CD4-positive, alpha-beta T cell treated with Interleukin-10 for 1 hour (primary cell): Measurements from ENCODE around the gene VASP.
"Not testable (repeated sequence)": the region's sequence is repeated elsewhere in the genome, so short reads cannot be mapped to it uniquely, and the experiment has no call there.

Experiments
- DNase-seq: peaks from one replicate; pipeline ENCODE4 v3.0.0-alpha.2; 2020

The VASP gene

GRCh38 chr19:45497791-45498190 is 9.5 kb upstream of the VASP start:
- no peak for DNase-seq

- DNase-seq, result peak; percentile 74
These were observed 8.7 kb upstream of the VASP start, which contains the start of gene PPM1N for GRCh38 chr19:45498411-45499195. PPM1N (plus strand) TSS chr19:45498443; CDS start chr19:45498473, 30 bp downstream.

- peak; percentile 78 for DNase-seq
These were observed 7.8 kb upstream of the VASP start for GRCh38 chr19:45499196-45500180.

- DNase-seq, result no peak
These were observed 6.2 kb upstream of the VASP start for GRCh38 chr19:45500918-45501729.

DNA sequence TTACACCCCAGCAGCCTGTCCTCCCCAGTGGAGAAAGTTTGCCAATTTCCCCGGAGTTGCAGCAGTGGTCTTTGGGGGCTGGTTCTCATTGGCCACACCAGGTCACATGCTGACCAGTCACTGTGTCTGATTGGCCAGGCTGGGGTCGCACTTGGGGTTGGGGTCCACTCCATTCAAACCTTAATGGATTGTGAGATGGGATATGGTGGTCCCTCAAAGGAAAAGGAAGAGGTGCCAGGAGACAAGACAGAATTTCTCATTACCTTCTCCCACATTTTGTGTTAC is 5.6 kb upstream of the VASP start:
- DNase-seq, result no peak

- no peak for DNase-seq
These were observed 5.2 kb upstream of the VASP start for GRCh38 chr19:45502111-45502510.

- DNase-seq, result no peak
These were observed 3.4 kb upstream of the VASP start for GRCh38 chr19:45503909-45504308.

- DNase-seq, result no peak
These were observed 1.9 kb upstream of the VASP start for GRCh38 chr19:45505151-45505995.

DNA sequence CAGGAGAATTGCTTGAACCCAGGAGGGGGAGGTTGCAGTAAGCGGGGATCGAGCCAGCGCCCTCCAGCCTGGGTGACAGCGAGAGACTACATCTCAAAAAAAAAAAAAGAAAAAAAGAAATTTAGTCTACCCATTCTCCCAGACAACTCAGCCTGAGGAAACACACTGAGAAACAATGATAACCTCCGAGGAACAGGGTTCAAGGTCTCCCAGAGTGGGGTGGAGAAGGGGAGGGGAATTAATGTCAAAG is 1.4 kb upstream of the VASP start:
- no peak for DNase-seq

DNA sequence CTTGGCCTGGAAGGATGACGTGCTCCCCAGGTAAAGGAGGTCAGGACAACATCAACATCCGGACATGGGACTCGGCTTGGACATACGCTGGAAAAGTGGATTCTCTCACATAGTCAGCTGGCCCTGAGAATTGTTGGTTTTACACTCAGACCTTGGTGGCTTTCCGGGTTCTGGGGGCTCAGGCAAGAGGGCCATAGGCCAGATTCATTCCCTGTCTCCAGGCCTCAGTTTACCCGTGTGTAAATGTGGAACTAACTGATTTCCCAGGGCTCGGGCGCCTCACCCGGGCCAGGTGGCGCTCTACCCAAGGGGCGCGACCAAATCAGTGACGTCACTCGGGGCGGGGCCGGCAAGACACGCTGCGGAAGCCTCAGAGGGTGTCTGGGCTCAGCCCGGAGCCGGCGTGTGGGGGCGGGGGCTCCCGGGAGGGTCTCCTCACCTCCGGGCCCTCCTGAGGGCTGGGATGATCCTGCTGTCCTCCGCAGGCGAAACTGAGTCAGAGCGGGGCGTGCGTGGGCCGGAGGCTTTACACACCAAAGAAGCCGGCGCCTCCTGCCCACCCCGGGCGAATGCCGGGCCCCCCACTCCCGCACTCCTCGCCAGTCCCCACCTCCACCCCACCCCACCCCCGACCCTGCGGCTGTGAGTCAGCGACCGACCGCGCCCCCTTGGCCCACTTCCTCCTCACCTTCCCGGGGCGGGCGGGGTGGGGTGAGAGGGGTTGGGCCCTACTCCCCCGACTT is 862 bp upstream of the VASP start:
- peak; percentile 96 for DNase-seq

DNA sequence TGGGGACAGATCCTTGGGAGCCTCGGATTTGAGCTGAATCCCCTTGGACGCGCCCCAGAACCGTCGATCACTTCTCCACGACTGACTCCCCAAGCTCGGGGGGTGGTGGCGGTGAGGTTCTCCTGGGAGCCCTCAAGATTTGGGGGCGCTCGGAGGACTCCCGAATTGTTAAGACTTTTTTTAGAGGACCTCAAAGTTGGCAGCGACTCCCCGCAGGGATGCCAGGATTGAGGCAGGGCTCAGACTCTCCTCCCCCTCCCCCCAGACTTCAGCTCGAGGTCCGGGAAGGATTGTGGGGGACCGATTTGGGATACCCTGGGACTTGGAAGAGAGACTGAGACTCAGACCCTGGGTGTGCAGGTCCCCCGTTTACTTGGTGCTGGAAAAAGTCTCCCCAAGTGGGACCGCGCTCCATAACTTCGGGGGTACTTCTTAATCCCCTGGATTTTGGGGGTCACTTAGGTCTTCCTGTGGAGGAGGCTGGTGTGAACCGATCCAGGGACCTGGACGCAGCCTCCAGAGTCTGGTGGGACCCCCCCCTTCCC is 665 bp downstream of the VASP start:
- no peak for DNase-seq

GRCh38 chr19:45508417-45508860 is 1.2 kb downstream of the VASP start:
- DNase-seq, result peak; percentile 38

DNA sequence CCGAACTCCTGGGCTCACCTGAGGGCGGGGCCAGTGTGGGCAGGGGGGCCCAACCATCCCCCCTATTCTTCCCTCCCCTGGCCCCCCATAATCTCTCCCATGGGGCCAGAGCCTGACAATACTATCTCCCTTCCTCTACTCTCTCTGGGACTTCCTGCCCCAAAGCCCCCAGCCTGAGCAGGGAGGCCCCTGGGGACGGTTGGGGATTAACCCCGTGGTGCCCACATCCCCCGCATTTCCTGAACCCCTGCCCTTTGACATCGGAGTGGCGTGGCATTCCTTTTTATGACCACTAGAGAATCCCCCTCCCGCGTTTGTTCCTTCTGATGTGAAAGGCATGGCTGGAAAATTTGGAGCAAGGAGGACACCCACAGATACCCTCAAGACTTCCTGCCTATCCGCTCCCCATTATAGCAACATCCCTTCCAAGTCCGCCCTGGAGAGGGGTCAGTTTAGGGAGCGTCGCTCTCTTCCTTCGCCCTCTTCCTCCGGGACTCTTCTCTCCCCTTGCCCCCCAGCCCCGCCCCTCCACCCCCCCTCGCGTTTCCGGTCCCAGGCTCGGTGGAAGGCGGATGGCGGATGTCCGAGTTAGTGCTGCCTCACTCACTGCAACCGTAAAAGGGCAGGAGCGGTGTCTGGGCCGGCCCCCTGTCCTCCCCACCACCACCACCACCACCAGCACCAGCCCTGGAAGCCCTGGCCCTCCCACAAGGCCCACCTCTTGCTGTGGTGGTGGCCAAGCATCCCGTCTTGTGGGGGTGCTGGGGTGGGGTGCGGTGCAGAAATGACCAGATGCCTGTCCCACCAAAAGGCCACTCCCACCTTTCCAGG is 1.8 kb downstream of the VASP start:
- peak; percentile 59 for DNase-seq

DNA sequence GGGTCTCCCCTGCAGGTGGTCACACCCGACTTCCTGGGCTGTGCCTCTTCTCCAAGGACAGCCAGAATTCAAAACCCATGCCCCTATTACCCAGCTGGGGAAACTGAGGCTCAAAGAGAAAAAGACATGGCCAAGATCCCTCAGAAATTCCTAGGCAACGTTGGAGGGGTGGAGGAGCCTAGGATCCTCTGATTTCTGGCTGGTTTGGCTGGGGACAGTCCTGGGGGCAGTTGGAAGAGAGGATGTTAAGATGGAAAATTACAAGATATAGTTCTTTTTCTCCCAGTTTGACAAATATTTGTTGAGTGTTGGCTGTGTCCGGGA is 2.4 kb downstream of the VASP start:
- DNase-seq, result no peak

GRCh38 chr19:45510352-45510751 is 3.1 kb downstream of the VASP start:
- not testable (repeated sequence) for DNase-seq

DNA sequence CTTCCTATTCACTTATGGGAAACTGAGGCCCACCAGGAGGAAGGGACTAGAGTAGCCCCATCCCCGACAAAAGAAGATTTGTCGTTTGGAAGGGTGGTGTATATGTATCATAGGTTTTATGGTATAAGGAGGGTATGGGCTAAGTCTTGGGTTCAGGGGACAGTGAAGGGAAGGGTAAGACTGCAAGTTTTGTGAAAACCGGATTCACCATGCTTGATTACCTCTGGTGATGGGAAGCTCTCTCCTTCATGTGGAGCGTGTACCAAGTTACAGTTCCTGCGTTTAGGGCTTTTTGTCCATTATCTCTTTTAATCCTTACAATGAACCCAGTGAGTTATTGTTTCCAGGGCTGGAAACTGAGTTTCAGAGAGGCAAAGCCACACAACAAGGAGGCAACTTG is 3.8 kb downstream of the VASP start:
- DNase-seq, result no peak

- no peak for DNase-seq
These were observed 5.7 kb downstream of the VASP start for GRCh38 chr19:45512881-45513483.

GRCh38 chr19:45514376-45515051 is 7.2 kb downstream of the VASP start:
- DNase-seq, result no peak

DNA sequence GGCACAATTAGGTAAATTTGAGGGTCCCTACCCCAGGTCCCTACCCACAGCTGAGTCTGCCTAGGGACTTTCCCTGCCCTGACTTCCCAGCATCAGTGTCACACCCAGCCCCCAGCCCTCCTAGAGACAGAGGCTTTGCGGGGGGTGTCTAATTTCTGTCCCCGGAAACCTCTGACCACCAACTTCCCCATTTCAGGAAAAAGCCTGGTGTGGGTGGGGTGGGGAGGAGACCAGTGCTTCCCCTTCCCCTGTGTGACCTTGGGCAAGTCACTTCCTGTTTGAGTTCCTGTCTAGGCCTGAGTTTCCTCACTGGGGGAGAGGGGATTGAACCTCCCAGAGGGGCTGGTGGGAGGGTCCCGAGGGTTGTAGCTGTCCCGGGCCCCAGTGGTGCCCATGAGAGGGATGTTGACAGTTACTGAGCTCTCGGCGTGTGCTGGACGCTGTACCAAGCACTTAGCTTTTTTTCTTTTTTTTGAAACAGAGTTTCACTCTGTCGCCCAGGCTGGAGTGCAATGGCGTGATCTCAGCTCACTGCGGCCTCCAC is 7.9 kb downstream of the VASP start:
- peak; percentile 73 for DNase-seq
